Measurements from ENCODE around the gene MED26.

The MED26 gene

DNA sequence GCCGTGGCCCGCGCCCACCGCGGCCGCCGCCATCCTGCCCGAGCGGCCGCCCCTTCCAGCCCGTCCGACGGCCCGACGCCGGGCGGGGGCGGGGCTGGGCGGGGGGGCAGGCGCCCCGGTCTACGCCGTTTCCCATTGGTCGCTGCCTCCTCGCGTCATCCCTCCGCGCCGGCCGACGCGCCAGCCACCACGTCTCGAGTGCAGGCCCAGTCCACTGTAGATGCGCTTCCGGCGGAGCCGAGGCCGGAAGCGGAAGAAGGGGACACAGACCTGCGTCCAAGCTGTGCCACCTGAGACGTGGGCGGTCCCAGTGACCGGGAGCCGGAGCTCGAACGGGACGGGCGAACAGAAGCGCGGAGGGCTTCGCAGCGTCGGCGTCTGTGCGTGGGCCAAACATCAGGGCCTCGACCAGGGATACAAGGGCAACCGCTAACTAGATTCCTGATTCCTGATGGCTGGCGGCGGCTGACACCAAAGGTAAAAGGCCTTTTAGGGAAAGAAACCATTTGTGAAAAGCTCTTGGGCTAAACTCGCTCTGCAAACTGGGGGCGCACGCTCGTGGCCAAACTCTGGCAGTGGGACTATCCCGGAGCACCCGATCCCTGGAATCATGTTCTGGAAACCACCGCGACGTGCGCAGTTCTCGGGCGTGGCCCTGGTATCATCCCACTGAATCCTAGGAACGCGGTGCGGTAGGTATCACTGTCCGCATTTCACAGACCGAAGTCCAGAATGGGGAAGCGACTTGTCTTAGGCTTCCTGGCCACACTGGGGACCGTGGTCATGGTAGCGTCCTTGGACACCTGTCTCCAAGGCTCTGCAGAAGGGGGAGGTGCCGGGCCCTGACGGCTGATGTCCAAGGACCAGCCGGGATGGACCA, 55.4 kb downstream of the MED26 start, which contains the start of gene SLC35E1:
Gene SLC35E1 (minus strand): TSS at position 84 of the 880 bp plus-strand sequence. CDS start 51 bp downstream, at position 33.
- Histone ChIP-seq H3K27me3 (replicated peaks) (no peaks in the 10 kb centered on the region), H3K27ac (peak within 1 kb of the TSS; percentile 73), H3K36me3 (replicated peaks) (peaks cover 32% of the 10 kb centered on the region), H3K4me3 (ENCODE audit: low read depth, low read length) (peak within 1 kb of the TSS; percentile 98)
- DNase-seq = peak; percentile 91
- in situ Hi-C loops (cut with HindIII; ENCODE audit: low pct_ligation_motif_present, low sequenced_read_pairs) = no loop called here
- TF ChIP-seq CTCF (IDR thresholded peaks at IDR 0.05; ENCODE audit: low read depth, low read length, missing control alignments) = no peak

DNA sequence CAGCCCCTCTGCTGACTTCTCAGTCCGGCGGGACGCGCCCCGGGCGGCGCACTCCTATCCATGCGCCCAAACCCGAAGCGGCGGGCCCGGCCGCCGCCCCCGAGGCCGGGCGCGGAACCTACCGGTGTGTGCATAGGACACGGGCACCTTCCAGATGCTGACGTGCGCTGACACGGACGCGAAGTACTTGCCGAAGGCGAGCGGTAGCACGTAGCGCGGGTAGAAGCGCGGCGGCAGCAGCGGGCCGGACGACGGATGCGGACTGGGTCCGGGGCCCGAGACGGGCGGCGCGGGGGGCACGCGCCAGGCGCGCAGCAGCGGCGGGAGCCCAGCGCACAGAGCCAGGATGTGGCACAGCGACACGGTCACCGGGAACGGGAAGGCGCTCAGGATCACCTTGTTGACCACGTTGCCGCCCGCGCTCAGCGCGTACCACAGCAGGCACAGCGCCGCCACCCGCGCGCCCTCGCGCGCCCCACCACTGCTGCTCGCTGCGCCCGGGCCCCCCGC, 56.1 kb downstream of the MED26 start:
- Histone ChIP-seq H3K36me3 (replicated peaks) (peaks cover 31% of the 10 kb centered on the region), H3K27ac (peak overlapping the region; percentile 71), H3K4me3 (ENCODE audit: low read depth, low read length) (peak overlapping the region; percentile 76), H3K27me3 (replicated peaks) (no peaks in the 10 kb centered on the region)
- TF ChIP-seq CTCF (IDR thresholded peaks at IDR 0.05; ENCODE audit: low read depth, low read length, missing control alignments) = no peak
- in situ Hi-C loops (cut with HindIII; ENCODE audit: low pct_ligation_motif_present, low sequenced_read_pairs) = no loop called here
- no peak for DNase-seq

DNA sequence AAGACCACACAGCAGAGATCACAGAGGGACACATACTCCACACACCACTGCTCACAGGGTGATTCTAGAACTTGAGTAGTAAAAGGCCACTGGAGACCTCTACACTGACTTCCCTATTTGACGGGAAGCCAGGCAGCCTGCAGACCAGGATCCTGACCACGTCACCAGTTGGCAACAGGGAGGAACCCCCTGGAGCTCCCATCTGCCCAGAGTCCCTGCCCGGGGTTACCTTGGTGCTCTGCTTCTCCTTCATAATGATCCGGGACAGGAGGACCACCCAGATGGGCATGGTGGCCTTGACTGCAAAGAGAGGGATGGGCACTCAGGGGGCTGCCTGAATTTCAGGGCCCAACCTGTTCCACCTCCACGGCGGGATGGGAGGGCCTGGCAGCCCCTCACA, 56.7 kb downstream of the MED26 start:
- Histone ChIP-seq H3K36me3 (replicated peaks) (peaks cover 31% of the 10 kb centered on the region), H3K4me3 (ENCODE audit: low read depth, low read length) (peak overlapping the region; percentile 76), H3K27ac (peak overlapping the region; percentile 71), H3K27me3 (replicated peaks) (no peaks in the 10 kb centered on the region)
- no peak for TF ChIP-seq CTCF (IDR thresholded peaks at IDR 0.05; ENCODE audit: low read depth, low read length, missing control alignments)
- DNase-seq = no peak
- in situ Hi-C loops (cut with HindIII; ENCODE audit: low pct_ligation_motif_present, low sequenced_read_pairs) = no loop called here

DNA sequence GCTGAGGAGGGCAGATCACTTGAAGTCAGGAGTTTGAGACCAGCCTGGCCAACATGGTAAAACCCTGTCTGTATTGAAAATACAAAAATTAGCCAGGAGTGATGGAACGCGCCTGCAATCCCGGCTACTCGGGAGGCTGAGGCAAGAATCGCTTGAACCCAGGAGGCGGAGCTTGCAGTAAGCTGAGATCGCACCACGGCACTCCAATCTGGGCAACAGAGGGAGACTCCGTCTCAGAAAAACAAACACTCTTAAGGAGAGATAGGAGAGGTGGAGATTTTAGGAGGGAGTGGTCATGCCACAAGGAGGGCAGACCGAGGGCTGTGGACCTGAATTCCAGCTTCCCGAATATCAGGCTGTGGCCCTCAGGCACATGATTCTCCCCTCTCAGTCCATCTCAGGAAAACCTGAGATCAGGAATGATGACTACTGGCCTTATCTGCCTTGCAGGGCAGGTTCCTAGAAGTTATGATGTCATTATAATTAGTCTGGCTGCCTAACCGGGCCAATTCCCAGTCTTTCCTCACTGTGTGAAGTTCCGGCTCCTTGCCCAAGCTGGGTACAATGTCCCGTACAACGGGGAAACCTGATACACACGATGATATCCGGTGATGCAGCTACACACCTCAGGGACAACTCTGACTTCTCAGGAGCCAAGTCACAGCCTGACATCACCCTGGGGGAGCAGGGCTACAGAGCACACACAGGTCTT, 58.2 kb downstream of the MED26 start:
- no peak overlapping the region for H3K27ac ChIP-seq
- no peak for TF ChIP-seq CTCF (IDR thresholded peaks at IDR 0.05; ENCODE audit: low read depth, low read length, missing control alignments)
- DNase-seq = no peak
- H3K4me3 ChIP-seq (ENCODE audit: low read depth, low read length) = no peak overlapping the region
- peaks cover 39% of the 10 kb centered on the region for H3K36me3 ChIP-seq (replicated peaks)
- no peaks in the 10 kb centered on the region for H3K27me3 ChIP-seq (replicated peaks)
- in situ Hi-C loops (cut with HindIII; ENCODE audit: low pct_ligation_motif_present, low sequenced_read_pairs) = no loop called here

- Histone ChIP-seq H3K36me3 (replicated peaks) (peaks cover 67% of the 10 kb centered on the region), H3K27ac (no peak overlapping the region), H3K27me3 (replicated peaks) (no peaks in the 10 kb centered on the region), H3K4me3 (ENCODE audit: low read depth, low read length) (no peak overlapping the region)
- in situ Hi-C loops (cut with HindIII; ENCODE audit: low pct_ligation_motif_present, low sequenced_read_pairs) = no loop called here
- no peak for TF ChIP-seq CTCF (IDR thresholded peaks at IDR 0.05; ENCODE audit: low read depth, low read length, missing control alignments)
- no peak for DNase-seq
These were observed 61.3 kb downstream of the MED26 start for GRCh38 chr19:16566702-16567101.

Measured in brain microvascular endothelial cell (primary cell).